Measurements from ENCODE around the gene CNPY2.

Gene CNPY2

GRCh38 chr12:56260921-56261320, 54.9 kb downstream of the CNPY2 start:
- ATAC-seq: no peak
- TF ChIP-seq TOX (CRISPR knock-in tag; IDR thresholded peaks at IDR 0.05; ENCODE audit: borderline replicate concordance) (no peak), ARNTL (CRISPR knock-in tag; IDR thresholded peaks at IDR 0.05; ENCODE audit: borderline replicate concordance, low read depth) (no peak), TSHZ2 (CRISPR knock-in tag; IDR thresholded peaks at IDR 0.05) (no peak), ZC3H10 (CRISPR knock-in tag; IDR thresholded peaks at IDR 0.05) (no peak)

- ATAC-seq: no peak
- TF ChIP-seq SNAI2 (CRISPR knock-in tag; IDR thresholded peaks at IDR 0.05): no peak
- TF ChIP-seq OSR1 (CRISPR knock-in tag; IDR thresholded peaks at IDR 0.05): no peak
- TF ChIP-seq ZNF565 (CRISPR knock-in tag; conservative IDR thresholded peaks at IDR 0.05; ENCODE audit: low read depth): no peak
- no peak for TF ChIP-seq ZFP3 (CRISPR knock-in tag; IDR thresholded peaks at IDR 0.05)
- no peak for TF ChIP-seq PPARA (CRISPR knock-in tag; IDR thresholded peaks at IDR 0.05; ENCODE audit: borderline replicate concordance)
- TF ChIP-seq CSDC2 (CRISPR knock-in tag; IDR thresholded peaks at IDR 0.05): no peak
- no peak for TF ChIP-seq RARB (CRISPR knock-in tag; IDR thresholded peaks at IDR 0.05)
- TF ChIP-seq TOX (CRISPR knock-in tag; IDR thresholded peaks at IDR 0.05; ENCODE audit: borderline replicate concordance): no peak
- TF ChIP-seq ISL1 (CRISPR knock-in tag; IDR thresholded peaks at IDR 0.05): no peak
- TF ChIP-seq ZNF8 (CRISPR knock-in tag; IDR thresholded peaks at IDR 0.05): no peak
- no peak for TF ChIP-seq TCF4 (CRISPR knock-in tag; IDR thresholded peaks at IDR 0.05; ENCODE audit: borderline replicate concordance)
- TF ChIP-seq TSHZ2 (CRISPR knock-in tag; IDR thresholded peaks at IDR 0.05): no peak
- TF ChIP-seq ARNTL (CRISPR knock-in tag; IDR thresholded peaks at IDR 0.05; ENCODE audit: borderline replicate concordance, low read depth): no peak
- TF ChIP-seq CREB5 (CRISPR knock-in tag; IDR thresholded peaks at IDR 0.05; ENCODE audit: low read depth): no peak
- no peak for TF ChIP-seq PATZ1 (CRISPR knock-in tag; IDR thresholded peaks at IDR 0.05; ENCODE audit: borderline replicate concordance)
Measured at GRCh38 chr12:56260380-56260779, 55.4 kb downstream of the CNPY2 start.
